GM19023 (cell line): ENCODE data around the gene PLXNC1.

Source experiments
- ATAC-seq: cut with Tn5 transposase; IDR thresholded peaks from one replicate; pipeline ENCODE4 v1.9.1; 2021; ENCODE audit warnings: mild to moderate bottlenecking, moderate library complexity; ENCODE audit not compliant: unreplicated experiment

Gene PLXNC1

DNA sequence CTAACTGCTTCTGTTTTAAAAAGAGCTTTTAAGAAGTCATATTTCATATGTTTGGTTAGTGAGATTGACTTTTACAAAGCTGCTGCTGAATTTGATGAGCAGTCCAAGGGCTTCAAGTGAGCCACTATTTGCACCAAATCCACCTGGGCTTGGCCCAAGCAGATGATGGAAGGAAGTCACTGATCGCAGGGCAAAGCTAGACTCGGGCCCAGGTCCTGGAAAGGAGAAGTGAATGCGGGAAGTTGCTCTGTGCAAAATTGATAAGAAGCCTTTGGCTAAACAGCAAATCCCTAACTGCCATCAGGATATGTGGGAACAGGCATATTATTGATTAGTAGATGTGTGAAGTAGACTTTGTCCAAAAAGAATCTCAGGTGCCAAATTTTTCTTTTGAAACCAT, 30.5 kb downstream of the PLXNC1 start:
- ATAC-seq: no peak

DNA sequence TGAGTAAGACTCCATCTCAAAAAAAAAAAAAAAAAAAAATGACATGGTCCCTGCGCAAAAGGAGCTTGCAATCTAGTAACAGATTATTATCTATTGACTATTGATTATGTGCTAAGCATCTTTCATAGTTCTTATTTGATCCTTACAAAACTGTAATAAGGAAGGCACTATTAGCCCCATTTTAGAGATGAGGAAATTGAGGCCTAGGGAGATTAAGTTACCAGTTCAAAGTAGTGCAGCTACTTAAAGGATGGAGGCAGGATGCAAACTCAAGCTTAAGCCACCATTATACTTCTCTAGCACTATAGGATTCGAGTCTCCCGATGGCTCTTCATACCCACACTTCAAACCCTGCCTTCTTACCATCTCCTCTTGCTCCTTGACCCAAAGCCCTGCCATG, 31.3 kb downstream of the PLXNC1 start:
- ATAC-seq: no peak

- no peak for ATAC-seq
Measured at GRCh38 chr12:94180558-94181296, 32.4 kb downstream of the PLXNC1 start.

GRCh38 chr12:94182986-94183707, 34.8 kb downstream of the PLXNC1 start:
- no peak for ATAC-seq

DNA sequence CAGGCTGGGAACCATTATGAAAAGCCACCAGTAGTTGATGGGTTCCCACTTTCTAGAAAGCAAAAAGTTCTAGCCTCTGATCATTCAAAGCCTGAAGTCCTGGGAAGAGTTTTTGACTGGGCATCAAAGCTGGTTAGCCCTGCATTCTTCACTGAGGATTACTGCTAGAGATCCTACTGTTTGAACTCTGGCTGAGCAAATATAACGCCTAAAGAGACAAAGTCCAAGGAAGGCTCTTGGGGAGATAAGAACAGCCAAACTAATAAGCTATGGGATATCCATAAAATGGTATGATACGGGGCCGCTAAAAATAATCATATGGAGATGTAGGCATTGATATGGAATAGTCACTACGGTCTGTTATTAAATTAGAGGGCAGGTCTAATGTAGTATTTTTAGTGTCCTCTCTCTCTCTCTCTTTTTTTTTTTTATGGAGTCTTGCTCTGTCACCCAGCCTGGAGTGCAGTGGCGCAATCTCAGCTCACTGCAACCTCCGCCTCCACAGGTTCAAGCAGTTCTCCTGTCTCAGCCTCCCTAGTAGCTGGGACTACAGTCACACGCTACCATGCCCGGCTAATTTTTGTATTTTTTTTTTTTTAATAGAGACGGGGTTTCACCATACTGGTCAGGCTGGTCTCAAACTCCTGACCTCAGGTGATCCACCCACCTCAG, 35.5 kb downstream of the PLXNC1 start:
- ATAC-seq: no peak

DNA sequence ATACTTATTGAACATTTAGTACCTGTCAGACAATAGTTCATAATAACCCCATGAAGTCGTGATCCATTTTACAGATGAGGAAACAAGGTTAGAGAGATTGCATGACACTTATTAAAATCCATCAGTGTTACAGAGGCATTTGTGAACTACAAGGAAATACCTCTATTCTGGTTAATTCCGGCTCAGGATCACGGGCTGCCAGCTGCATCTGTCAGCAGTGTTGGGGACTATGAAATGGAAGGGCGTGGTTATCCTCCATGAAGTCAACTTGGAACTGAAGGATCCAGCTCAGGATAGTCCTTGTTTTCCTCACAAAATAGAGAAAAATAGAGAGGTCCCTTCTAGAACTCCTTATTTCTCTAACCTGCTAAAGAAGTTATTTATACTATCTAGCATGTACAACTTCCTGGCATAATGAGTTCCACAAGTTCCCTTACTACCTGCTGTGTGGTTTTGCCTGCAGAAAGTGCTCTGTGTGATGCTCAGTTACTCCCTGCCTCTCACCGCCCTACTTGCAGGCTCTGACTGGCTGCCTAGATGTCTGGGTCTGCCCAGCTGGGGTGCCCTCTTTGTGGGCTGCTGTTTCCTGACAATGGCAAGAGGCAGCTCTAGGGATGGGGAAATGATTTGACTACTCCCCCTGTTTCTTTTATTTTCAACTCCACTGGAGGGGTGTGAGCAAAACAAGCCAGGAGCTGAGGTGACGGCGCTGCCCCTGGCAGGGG, 36.8 kb downstream of the PLXNC1 start:
- ATAC-seq: no peak

DNA sequence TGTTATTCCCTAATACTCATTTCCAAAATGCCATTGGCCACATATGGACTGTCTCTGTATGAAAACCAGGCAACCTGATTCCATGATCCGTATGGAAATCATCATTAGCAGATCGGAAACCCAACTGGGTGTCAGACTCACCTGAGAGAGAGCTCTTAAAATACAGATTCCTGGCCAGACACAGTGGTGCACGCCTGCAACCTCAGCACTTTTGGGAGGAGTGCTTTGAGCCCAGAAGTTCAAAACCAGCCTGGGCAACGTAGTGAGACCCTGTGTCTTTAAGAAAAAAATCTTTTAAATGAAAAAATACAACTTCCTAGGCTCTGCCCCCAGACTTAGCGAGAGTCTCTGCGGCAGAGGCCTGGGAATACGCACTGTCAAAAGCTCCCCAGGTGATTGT, 37.4 kb downstream of the PLXNC1 start:
- no peak for ATAC-seq

GRCh38 chr12:94186278-94187241, 38.2 kb downstream of the PLXNC1 start:
- no peak for ATAC-seq

GRCh38 chr12:94187361-94187760, 39.0 kb downstream of the PLXNC1 start:
- no peak for ATAC-seq

DNA sequence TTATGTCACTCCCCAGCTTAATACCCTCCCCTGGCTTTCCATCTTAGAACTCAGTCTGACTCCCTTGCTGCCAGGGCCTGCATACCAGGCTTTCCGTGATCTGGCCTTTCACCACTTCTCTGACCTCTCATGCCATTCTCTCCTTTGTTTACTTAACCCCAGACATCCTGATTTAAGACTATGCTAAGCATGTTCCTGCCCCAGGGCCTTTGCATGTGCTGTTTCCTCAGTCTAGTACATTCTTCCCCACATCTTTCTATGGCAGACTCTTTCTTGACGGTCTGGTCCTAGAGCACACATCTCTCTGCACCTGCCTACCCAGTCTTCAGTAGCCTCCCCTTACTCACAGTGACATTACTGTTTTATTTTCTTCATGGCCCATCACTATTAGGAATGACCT, 42.2 kb downstream of the PLXNC1 start:
- no peak for ATAC-seq

- ATAC-seq: no peak
Measured at GRCh38 chr12:94191023-94191422, 42.6 kb downstream of the PLXNC1 start.

DNA sequence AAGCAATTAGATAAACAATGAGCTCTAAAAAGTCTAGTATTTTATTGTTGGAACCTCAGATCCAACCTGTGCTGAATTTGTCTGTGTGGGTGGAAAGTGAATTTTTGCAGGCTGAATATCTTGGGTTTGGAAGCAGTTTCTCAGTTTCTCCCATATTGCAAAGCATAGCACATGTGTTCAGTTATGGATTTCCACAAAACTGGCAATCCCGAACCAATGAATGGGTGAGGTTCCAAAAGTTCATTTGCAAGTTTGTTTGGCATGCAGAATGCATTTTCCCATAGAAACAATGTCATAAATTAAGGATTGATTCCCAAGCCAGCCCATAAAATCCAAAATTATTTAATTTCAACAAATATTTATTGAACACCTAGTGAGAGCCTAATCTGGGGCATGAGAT, 43.4 kb downstream of the PLXNC1 start:
- ATAC-seq: no peak

GRCh38 chr12:94192506-94192905, 44.1 kb downstream of the PLXNC1 start:
- no peak for ATAC-seq

GRCh38 chr12:94193168-94193567, 44.8 kb downstream of the PLXNC1 start:
- no peak for ATAC-seq

DNA sequence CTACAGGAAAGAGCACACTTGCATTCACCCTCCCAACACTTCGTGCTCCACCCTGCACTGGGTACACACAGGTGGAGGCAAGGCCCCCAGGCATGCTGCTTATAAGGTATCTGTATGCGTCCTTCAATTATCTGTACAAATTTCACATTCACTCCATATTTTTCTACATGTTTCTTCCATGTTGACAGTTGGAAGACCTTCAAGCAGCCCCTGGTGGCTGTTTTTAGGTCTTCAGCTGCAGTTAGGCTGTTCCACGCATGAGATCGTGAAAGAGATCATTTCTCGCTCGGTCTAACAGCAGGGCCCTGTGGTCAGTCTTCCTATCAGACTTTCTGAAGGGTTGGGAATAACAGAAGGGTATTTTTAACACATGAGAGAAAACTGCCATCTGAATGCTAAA, 47.1 kb downstream of the PLXNC1 start:
- ATAC-seq: no peak

DNA sequence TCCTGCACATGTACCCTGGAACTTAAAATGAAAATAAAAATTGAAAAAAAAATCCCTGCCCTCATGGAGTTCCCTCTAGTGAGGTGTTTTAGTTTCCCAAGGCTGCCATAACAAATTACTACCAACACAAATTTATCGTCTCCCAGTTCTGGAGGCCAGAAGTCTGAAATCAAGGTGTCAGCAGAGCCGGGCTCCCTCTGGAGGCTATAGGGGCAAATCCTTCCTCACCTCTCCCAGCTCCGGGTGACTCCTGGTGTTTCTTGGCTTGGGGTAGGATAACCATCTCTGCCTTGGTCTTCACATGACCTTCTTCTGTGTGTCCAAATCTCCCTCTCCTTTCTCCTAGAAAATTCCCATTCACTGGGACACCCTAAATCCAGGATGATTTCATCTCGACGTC, 50.1 kb downstream of the PLXNC1 start:
- ATAC-seq: no peak

DNA sequence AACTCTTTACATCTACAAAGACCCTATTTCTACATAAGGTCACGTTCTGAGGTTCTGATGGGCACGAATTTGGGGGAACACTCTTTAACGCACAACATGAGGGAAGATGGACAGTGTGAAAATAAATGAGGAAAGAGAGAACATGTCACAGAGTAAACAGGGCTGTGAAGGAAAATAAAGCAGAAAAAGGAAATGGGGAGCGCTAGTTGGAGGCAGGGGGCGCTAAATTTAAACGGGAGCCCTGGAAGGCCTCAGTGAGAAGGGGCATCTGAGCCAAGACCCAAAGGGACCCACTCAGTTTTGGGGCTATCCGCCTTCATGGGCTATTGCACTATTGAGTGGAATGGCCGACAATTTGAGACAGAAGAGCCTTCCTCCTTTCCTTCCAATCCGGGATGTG, 50.5 kb downstream of the PLXNC1 start:
- no peak for ATAC-seq

DNA sequence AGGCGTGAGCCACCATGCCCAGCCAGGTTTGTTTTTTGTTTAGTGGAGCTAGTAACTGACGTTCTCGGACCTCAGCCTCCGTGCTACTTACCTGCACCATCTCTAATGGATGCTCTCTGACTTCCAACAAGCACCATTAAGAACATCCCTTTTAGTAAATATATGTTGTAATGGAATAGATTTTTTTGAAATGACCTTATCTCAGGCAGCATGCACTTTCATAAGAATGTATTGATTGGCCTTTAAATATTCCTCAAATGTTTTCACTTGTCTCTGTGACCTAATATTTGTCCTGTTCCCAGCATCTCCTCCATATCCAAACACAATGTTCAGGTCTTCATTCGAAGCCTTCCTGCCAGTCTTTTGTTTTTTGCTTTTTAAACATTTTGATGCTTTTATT, 51.7 kb downstream of the PLXNC1 start:
- ATAC-seq: no peak

DNA sequence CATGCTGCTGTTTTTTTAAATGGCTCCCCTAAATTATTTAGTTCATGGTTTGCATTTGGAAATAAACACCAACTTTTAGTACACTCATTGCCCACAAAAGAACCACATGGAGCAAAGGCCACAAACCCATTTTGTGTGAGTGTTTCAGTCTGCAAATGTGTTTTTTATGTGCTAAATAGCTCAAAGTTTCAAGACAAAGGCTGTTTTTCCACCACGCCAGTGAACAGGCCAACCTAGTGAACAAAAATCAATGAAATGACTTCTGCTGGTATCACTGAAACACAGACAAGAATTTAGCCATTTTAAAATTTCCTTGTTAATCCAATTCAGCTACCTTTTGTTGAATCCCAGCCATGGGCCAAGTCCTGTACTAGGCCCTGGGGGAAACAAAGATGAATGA, 52.3 kb downstream of the PLXNC1 start:
- no peak for ATAC-seq
